T-helper 22 cell (primary cell): Measurements from ENCODE around the gene KRT74.
A peak's percentile ranks its signal among the peaks of the same experiment; 100 is the strongest.
"Not testable (repeated sequence)": the region's sequence is repeated elsewhere in the genome, so short reads cannot be mapped to it uniquely, and the experiment has no call there.

Experiments used
- DNase-seq: peaks from one replicate; pipeline ENCODE4 v3.0.0-alpha.2; 2020; ENCODE audit warnings: low read depth

KRT74 gene

GRCh38 chr12:52602552-52602951 lies 28.9 kb upstream of the KRT74 start:
- DNase-seq = no peak

DNA sequence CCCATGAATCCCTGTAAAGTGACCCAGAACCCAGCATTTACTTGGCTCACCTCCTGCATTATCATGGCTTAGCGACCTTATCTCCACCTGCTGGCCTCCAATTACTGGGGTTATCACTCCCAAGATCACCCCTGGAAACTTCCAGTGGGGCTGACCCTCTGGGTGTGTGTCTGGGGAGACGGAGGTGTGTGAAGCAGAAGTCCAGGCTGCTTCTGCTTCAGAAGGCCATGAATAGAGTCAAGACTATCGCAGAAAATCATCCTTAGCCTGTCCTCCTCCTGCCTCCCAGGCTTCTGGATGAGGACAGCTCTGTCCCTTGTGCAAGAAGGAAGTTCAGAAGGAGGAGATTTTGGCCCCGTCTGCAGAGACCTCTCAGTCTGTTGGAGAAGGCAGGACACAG lies 28.0 kb upstream of the KRT74 start:
- DNase-seq = no peak

GRCh38 chr12:52600941-52601481 lies 27.4 kb upstream of the KRT74 start, which contains the start of gene KRT72:
TSS of gene KRT72 (minus strand) at chr12:52601463. CDS start at chr12:52601452, 11 bp downstream.
- DNase-seq = no peak

GRCh38 chr12:52600475-52600874 lies 26.8 kb upstream of the KRT74 start:
- DNase-seq = no peak

GRCh38 chr12:52600071-52600470 lies 26.4 kb upstream of the KRT74 start:
- DNase-seq = no peak

- DNase-seq = no peak
These were observed 25.3 kb upstream of the KRT74 start for GRCh38 chr12:52598966-52599365.

DNA sequence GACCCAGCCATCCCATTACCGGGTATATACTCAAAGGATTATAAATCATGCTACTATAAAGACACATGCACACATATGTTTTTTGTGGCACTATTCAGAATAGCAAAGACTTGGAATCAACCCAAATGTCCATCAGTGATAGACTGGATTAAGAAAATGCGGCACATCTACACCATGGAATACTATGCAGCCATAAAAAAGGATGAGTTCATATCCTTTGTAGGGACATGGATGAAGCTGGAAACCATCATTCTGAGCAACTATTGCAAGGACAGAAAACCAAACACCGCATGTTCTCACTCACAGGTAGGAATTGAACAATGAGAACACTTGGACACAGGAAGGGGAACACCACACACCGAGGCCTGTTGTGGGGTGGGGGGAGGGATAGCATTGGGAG lies 20.6 kb upstream of the KRT74 start:
- not testable (repeated sequence) for DNase-seq

GRCh38 chr12:52591521-52591920 lies 17.9 kb upstream of the KRT74 start:
- DNase-seq = no peak

- no peak for DNase-seq
These were observed 16.4 kb upstream of the KRT74 start for GRCh38 chr12:52590021-52590420.

GRCh38 chr12:52587563-52587962 lies 13.9 kb upstream of the KRT74 start:
- DNase-seq = no peak

DNA sequence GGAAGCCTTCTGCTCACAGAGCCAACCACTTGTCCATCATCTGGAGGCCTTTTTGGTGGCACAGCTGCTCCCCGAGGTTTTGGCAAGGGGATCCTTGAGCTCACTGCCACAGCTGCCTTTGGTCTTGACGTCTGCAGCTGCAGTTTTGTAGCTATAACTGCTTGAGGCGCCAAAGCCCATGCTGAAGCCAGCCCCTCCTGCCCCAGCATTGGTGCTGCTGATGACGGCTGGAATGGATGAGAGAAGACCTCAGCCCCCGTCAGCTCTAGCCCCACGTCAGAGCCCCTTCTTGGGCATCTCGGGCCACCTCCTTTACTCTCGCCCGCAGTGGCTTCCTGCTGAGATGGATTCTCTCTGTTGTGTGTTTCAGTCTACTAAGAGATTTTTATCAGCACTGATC lies 12.3 kb upstream of the KRT74 start:
- peak; percentile 4 for DNase-seq

- DNase-seq = no peak
These were observed 11.4 kb upstream of the KRT74 start for GRCh38 chr12:52585066-52585465.

DNA sequence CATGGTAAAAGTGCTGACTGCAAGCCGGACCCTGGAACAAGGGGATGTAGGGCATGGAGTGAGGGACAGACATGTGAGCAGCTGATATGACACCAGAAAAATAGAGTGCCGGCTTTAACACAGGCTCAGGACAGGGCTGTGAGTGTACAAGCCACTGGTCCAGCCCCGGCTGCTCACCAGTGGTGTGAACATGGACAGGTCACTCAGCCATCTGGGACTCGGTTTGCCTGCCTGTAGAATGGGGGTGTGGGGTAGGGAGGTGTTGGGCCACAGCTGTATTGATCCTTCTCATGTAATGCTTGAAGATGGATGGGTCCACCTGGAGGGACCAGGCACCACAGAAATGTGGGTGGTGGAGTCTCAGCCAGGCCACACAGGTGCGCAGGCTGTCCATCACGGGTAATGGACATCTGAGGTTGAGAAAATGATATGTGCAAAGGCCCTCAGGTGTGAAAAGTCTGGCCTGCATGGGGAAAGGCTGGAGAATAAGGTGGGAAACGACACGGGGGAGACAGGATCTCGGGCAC lies 10.6 kb upstream of the KRT74 start:
- DNase-seq = no peak

DNA sequence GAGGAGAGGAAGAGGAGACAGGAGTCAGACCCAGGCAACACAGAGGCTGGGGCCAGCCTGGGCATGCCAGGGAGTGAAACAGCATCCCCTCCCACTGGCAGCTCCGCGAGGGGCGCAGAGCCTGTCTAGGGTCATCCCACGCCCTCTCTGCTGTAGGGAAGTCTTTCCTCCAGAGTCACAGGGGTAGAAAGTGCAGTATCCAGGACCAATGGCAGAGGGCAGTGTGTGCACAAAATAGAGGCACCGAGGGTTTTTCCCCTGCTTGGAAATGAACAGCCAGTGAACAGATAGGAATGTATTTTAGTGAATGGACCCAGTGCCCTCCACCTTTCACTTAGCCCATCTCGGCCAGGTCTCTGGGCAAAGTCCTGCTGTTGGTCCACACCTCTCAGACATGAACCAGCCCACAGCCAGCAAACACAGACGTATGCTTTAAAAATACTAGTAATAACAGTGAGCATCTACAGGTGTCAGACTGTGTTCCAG lies 9.4 kb upstream of the KRT74 start:
- DNase-seq = no peak

- DNase-seq = no peak
These were observed 8.8 kb upstream of the KRT74 start for GRCh38 chr12:52582486-52582885.

GRCh38 chr12:52581481-52581880 lies 7.8 kb upstream of the KRT74 start:
- DNase-seq = no peak

- DNase-seq = no peak
These were observed 7.4 kb upstream of the KRT74 start for GRCh38 chr12:52581066-52581465.

DNA sequence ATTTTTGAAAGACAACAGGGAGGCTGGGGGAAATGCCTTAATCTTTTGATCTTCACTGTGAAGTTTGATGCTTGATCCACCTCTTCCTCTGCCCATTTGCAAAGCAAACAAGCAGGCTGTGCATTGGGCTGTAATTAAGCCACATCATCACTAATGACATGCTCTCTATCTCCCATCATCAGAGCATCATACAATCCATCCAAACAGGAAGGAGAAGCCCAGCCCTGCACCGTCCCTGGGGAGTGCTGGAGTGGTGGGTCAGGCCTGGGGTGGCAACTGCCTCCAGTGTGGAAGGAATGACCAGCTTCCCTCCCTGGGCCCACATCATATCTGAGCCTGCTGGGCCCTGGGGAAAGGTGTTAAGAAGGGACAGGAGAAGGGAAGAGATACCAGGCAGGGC lies 6.9 kb upstream of the KRT74 start:
- DNase-seq = no peak

DNA sequence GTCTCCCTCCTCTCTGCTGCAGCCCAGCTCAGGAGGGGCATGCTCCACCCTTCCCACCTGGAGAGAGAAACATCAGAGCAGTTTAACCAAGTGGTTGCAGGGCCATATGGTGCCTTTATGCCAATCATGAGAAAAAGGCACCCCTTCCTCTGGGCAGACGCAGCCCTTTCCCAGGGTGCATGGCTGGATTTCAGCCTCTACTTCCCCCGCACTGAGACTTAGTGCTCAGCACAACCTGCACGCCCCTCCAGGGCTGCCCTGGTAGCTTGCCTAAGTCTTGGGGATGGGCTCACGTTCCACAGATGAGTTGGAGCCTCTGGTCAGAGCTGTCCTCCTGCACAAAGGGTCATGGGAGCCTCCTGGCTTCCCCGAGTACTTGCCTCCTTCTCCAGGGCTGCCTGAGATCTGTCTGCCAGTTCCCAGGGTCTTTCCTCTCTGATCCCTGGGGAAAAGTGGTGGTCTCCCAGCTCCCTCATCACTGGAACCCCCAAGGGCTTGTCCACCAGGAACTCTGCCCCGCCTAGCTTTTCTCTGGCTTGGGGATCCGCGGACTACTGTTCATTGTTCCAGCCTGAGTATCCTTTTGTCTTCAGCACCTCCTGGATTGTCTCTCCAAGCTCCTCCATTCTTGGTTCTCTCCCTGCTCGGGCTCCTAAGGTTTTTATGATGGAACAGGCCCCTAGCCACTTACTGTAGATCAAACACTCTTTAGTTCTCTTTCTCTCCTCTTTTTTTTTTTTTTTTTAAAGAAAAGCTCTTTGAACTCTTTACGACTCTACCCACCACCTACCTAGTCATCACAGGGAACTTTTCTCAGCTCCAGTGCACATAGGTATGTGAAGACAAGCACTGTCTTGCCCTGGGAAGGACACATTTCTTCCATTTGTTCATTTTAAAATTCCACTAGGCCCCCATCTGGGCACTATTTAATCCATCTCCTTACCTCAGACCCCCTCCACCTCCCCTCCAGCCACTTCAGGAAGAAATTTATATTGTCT lies 6.1 kb upstream of the KRT74 start:
- no peak for DNase-seq

DNA sequence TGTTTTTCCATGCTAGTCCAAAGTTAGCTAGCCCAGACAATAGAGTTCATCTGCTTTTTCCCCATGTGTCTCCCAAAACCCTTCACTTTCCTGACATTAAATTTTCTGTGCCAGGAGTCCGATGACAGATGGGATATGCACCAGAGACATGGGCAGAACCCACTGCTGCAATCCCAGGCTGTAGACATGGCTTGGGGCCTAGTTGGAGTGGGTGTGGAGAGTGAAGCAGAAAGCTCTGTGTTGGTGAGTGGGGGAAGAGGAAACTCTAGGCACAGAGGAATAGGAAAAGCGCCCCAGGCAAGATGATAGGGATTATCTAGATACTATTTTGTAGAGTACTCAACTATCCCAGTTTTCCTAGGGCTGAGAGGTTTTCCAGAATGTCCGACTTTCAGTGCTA lies 4.8 kb upstream of the KRT74 start:
- DNase-seq = no peak

DNA sequence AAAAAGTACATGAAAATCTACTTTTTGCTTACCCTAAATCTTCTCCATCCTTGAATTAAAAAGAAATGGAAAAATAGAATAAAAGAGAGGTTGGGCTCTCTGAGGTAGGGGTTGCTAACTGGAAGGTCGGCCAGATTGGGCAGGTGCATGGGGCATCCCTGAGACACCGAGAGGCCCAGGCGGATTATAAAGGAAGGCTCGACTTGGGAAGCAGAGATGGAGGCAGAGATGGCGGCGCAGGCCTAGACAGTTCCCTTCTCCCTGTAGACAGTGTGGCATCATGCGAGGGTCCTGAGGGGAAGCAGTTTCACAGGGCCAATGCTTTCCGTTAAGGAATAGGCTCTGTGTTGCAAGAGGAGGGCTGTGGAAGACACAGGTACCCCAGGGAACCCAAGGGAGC lies 3.7 kb upstream of the KRT74 start:
- DNase-seq = no peak

DNA sequence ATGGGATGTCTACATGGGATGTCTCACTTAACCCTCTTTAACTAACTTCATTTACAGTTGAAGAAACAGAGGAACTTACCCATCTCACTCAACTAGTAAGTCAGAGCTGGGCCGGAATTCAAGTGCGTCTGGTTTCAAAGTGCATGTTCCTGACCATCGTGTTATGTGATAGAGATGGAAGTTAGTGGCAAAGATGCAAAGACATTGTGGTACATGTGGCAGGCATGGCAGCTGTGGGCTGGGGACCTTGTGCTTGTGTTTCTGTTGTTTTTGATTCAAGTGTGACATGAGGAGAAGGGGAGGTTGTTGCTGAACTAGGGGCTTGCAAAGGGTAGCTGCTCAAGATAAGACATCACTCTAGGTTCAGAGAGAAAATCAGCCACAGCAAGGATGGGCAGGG lies 2.3 kb upstream of the KRT74 start:
- no peak for DNase-seq

GRCh38 chr12:52575256-52575655 lies 1.6 kb upstream of the KRT74 start:
- no peak for DNase-seq
